PC-9 (cell line): ENCODE measurements around the gene ARRB1.

Experiments used
- EZH2 ChIP-seq: fragments of 200-600 bp; sonication (generic); IDR thresholded peaks from 2 replicates; pipeline ENCODE4 v1.8.0; 2017; ENCODE audit warnings: antibody characterized with exemption, low read depth
- TF ChIP-seq, protein P1 (sequence below): fragments of 200-600 bp; sonication (generic); conservative IDR thresholded peaks from 2 replicates; pipeline ENCODE4 v1.6.1; 2017; ENCODE audit warnings: mixed run types, antibody characterized with exemption, mild to moderate bottlenecking, moderate library complexity

DNA sequence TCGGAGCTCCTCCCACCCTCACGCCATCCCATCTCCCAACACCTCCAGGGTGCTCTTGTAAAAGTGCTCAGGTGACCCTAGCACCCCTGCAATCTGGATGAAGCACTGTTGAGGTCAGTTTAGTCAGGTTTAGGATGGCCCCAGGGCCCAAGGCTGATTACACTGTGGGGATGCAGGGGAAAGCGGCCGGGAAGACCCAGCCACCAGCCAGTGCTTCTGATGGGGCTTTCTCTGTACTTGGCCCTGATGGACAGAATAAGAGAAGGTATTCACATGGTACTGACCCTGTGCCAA, 82.1 kb downstream of the ARRB1 start:
- TF ChIP-seq, protein P1, sequence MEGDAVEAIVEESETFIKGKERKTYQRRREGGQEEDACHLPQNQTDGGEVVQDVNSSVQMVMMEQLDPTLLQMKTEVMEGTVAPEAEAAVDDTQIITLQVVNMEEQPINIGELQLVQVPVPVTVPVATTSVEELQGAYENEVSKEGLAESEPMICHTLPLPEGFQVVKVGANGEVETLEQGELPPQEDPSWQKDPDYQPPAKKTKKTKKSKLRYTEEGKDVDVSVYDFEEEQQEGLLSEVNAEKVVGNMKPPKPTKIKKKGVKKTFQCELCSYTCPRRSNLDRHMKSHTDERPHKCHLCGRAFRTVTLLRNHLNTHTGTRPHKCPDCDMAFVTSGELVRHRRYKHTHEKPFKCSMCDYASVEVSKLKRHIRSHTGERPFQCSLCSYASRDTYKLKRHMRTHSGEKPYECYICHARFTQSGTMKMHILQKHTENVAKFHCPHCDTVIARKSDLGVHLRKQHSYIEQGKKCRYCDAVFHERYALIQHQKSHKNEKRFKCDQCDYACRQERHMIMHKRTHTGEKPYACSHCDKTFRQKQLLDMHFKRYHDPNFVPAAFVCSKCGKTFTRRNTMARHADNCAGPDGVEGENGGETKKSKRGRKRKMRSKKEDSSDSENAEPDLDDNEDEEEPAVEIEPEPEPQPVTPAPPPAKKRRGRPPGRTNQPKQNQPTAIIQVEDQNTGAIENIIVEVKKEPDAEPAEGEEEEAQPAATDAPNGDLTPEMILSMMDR: no peak
- no peak for TF ChIP-seq EZH2
